NCI-H2107 treated with DMSO at 0.1 percent for 48 hours (cell line): ENCODE data around the gene PHLDB3.
"Not testable (repeated sequence)": the region's sequence is repeated elsewhere in the genome, so short reads cannot be mapped to it uniquely, and the experiment has no call there.

ENCODE experiments used
- DNase-seq: peaks from one replicate; lab custom pipeline; 2025; ENCODE audit not compliant: unreplicated experiment; lab: John Stamatoyannopoulos, UW

Gene PHLDB3

DNA sequence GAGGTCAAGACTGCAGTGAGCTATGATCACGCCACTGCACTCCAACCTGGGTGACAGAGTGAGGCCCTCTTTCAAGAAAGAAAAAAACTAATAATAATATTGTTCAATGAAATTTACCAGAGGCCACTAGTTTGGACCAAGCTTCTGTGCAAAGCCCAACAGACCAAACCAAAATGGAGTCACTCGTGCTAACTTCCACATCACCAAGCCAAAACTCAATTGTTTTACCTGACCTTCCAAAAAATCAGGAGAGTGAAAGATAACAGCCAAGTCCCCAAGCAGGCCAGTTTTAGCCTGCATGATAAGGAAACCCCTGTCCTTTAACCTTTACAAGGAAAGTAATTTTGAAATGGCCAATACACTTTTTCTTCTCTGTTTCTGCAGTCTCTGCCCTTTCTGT, 59.1 kb downstream of the PHLDB3 start:
- no peak for DNase-seq

DNA sequence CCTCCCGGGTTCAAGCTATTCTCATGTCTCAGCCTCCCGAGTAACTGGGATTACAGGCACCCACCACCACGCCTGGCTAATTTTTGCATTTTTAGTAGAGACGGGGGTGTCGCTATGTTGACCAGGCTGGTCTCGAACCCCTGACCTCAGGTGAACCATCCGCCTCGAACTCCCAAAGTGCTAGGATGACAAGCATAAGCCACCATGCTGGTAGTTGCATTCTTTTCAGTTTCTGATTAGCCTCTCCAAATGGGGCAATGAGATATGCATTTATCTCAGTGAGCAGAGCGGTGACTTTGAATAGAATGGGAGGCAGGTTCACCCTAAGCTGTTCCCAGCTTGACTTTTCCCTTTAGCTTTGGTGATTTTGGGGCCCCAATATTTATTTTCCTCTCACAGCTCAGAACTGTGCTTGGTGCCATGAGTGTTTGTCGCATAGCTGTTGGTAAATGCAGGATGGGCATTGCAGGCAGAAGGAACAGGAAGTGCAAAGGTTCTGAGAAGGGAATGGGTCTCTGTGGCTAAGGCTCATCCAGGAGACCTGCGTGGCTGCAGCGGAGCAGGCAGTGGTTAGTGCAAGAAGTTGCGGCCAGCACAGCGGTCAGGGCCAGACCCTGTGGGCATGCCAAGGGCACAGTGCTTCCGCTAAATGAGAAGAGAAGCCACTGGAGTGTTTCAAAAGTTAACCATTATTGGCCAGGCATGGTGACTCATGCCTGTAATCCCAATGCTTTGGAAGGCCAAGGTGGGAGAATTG, 59.8 kb downstream of the PHLDB3 start:
- no peak for DNase-seq

DNA sequence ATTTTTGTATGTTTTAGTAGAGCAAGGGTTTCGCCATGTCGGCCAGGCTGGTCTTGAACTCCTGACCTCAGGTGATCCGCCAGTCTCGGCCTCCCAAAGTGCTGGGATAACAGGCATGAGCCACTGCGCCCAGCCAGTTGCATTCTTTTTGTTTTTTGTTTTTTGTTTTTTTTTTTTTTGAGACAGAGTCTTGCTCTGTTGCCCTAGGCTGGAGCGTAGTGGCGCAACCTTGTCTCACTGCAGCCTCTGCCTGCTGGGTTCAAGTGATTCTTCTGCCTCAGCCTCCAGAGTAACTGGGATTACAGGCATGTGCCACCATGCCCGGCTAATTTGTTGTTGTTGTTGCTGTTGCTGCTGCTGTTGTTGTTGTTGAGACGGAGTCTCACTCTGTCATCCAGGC, 60.5 kb downstream of the PHLDB3 start:
- DNase-seq: not testable (repeated sequence)

DNA sequence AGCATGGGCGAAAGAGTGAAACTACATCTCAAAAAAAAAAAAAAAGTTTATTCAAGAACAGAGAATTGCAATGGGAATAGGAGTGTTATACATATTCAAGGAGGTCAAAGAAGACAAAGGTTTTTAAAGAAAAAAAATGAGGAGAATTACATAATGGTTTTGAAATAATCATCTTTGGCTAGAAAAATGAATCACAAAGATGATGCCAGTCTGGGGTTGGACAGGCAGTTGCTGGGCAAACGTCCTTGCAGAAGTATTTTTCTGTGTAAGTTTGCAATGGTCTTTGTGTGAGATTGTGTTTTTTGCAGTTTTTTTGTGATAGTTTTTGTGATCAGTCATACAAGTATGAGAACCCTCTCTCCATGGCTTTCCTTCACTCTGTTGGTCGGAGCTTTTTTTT, 62.8 kb downstream of the PHLDB3 start:
- no peak for DNase-seq

DNA sequence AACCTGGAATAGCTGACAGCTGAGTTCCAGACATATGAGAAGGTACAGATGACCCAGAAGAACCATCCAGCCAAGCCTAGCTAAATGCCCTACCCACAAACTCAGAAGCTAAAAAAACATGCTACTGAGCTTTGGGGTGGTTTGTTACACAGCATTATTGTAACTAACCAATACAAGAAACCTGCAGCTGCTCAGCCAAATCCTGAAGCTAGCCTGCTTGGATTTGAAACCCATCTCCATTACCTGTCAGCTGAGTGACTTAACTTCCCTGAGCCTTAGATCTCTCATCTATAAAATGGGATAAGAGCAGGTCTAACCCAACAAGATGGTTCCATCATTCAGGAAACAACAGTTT, 64.9 kb downstream of the PHLDB3 start:
- DNase-seq: no peak

DNA sequence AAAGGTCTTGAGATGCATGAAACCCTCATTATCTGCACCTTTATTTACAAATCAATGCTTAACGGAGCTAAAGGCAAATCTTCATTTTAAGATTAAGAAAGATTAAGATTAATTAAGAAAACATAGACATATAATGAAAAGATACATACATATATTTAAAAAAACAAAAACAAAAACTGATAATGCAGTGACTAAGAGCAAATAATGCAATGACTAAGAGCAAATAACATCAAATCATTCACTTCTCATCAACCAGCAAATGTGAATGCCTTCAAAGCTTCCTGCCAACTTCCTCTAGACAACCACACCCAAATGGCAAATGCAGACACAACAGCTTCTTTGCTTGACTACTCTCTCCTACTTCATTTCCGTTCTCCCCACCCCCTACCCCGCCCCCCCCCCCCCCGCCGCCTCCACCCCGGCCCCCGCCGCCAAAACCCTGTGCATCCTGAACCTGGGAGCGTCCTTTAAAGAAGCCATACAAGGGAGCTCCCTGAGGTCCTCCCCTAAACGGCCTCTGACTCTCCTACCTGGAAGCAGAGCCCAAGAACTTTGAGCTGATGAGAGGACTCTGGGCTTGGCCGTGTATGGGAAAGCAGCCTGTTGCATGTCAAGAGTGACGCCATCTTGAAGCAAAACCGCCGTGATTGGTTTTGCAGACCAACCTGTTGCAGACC, 65.4 kb downstream of the PHLDB3 start:
- DNase-seq: no peak

DNA sequence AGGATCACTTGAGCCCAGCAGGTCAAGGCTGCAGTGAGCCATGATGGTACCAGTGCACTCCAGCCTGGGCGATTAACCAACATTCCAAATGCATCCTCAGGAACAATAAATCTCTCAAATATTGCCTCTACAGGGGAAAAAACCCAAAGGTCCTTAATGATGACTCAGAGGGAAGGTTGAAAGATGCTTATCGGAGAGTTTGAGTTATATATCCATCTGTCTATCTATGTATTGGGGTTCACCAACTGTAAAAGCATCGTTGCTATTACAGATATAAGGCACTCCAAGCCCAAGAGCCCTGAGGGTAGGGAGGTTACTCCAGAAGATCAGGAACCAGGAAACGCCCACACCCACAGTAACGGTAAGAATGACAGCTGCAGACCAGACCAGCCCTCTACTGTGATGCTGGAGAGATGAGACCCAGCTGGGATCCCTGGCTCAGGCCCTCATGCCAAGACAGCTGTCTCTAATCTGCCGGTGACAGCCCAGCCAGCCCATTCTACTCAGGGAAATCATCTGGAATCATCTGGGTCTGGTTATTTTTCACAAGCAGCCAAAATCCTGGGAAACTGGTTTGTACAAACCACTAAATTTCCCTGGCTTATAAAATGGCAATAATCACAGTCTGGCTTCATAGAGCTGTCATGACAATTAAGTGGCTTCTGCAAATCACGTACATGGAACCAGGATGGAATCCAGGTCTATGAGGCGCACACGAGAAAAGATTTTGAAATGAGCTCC, 66.1 kb downstream of the PHLDB3 start:
- no peak for DNase-seq

DNA sequence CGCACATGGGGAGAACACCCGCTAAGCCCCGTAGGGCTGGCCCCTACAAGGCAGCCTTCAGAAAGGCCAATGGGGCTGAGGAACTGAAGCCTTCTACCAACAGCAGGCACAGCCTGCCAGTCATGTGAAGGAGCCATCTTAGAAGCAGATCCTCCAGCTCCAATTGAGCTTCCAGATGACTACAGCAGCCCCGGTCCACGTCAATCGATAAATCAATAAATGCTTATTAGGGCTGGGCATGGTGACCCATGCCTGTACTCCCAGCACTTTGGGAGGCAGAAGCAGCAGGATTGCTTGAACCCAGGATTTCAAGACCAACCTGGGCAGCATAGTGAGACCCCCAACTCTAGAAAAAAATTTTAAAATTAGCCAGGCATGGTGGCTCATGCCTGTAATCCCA, 66.8 kb downstream of the PHLDB3 start:
- no peak for DNase-seq

DNA sequence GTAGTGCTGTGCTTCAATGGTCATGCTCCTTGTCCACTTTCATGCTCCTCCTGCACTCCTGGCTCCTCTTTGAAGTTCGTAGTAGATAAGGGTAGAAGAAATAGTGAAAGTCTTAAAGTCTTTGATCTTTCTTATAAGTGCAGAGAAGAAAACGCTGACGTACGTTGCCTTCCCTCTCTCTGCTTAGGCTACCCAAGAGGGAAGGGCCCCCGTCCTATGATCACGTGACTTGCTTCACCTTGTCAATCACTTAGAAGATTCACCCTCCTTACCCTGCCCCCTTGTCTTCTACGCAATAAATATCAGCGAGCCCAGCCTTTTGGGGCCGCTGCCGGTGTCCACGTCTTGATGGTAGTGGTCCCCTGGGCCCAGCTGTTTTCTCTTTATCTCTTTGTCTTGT, 67.3 kb downstream of the PHLDB3 start:
- not testable (repeated sequence) for DNase-seq

DNA sequence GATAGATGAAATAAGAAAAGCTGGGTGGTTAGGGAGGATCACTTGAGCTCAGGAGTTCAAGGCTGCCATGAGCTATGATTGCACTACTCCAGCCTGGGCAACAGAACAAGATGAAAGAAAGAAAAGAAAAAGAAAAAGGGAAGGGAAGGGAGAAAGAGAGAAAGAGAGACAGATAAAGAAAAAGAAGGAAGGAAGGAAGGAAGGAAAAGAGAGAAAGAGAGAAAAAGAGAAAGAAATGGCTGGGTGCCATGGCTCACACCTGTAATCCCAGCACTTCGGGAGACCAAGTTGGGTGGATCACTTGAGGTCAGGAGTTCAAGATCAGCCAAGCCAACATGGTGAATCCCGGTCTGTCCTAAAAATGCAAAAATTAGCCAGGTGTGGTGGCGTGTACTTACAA, 68.8 kb downstream of the PHLDB3 start:
- no peak for DNase-seq

DNA sequence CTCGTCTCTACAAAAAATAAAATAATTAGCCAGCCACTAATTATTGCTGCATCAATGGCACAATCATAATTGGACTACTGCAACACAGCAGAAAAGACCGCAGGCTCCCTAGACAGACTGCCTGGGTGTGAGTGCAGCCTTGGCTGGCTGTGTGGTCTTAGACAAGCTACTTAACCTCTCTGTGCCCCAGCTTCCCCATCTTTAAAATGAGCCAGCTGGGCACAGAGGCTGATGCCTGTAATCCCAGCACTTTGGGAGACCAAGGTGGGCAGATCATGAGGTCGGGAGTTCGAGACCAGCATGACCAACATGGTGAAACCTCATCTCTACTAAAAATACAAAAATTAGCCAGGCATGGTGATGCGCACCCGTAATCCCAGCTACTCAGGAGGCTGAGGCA, 70.9 kb downstream of the PHLDB3 start:
- DNase-seq: no peak

DNA sequence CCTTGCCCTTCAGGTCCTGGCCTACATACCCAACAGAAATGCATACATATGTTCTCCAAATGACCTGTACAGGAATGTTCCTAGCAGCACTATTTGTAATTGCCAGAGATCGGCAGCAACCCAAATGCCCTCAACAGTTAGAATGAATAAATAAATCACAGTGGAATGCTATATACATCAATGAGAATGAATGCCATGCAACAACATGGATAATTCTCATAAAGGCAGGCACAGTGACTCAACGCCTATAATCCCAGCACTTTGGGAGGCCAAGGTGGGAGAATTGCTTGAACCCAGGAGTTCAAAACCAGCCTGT, 71.2 kb downstream of the PHLDB3 start:
- no peak for DNase-seq

DNA sequence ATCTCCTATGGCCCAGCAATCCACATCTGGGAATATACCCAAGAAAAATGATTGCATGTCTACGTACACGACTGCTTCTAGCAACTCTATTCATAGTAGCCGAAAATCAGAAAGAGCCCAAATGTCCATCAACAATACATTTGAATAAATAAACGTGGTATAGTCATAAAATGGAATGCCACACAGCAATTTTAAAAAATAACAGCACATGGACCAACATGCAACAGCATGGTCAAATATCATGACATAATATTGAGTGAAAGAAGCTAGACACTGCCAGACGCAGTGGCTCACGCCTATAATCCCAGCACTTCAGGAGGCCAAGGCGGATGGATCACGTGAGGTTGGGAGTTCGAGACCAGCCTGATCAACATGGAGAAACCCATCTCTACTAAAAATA, 73.6 kb downstream of the PHLDB3 start:
- DNase-seq: no peak

DNA sequence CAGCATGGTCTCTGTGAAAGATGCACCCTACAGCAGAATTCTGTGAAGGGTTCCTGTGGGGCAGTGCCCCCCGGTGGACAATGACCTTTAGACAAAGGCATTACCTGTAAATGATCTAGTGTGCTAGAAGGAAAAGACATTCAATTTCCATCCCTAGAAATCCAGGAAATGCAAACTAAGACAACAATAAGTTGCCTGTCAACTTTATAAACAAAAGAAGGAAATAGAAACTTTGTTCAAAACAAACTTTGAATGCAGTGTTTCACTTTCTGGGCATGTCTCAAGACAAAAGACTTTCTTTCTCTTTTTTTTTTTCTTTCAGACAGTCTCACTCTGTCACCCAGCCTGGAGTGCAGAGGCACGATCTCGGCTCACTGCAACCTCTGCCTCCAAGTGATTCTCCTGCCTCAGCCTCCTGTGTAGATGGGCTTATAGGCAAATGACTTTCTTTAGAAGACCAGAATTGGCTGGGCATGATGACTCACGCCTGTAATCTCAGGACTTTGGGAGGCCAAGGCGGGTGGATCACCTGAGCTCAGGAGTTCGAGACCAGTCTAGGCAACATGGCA, 74.3 kb downstream of the PHLDB3 start:
- no peak for DNase-seq

DNA sequence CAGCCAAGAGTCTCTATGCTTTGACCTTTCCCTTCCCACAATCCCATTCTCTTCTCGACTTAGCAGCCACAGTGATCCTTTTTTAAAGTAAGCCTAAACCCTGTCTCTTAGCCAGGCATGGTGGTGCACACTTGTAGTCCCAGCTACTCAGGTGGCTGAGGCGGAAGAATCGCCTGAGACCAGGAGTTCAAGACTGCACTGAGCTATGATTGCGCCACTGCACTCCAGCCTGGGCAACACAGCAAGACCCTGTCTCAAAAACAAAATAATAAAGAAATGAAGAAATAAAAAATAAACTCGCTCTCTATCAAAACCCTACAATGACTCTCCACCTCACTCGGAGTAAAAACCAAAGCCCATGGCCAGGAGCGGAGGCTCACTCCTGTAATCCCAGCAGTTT, 75.2 kb downstream of the PHLDB3 start:
- no peak for DNase-seq

DNA sequence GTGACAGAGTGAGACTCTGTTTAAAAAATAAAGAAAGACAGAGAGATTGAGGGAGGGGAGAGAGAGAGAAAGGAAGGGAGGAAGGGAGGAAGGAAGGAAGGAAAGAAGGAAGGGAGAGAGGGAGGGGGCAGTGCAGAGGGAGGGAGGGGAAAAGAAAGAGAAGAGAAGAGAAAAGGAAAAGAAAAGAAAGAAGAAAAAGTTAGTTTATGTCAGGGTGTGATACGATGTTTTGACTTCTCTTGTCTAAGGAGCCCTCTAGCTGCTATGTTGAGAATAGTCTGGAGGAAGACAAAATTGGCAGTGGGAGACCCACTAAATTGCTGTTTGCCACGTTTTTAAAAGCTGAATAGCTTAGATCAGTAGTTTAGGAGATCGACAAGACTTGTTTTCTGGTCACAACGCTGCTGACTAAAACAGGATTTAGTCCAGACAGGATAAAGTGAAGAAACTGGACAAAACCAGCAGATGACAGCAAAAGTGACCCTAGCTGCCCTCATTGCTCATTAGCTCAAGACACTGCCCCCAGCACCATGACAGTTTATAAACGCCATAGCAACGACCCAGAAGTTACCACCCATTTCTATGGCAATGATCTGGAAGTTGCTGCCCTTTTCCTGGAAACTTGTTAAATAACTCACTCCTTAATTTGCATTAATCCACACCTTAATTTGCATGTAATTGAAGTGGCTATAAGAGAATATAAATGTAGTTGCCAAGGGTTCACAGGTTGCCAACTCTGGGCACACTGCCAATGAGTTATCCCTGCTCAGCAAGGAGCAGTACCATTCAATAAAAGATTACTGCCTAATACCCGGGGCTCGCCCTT, 78.8 kb downstream of the PHLDB3 start:
- no peak for DNase-seq
